Parathyroid adenoma (tissue), 2 donors: ENCODE measurements around the gene APBB2.

Source experiments
- H2AFZ ChIP-seq: fragments of 300-600 bp; sonication (generic); one replicate; pipeline ENCODE4 v1.7.0; 2017; ENCODE audit warnings: antibody characterized with exemption, mild to moderate bottlenecking
- H3K27ac ChIP-seq: fragments of 300-600 bp; sonication (generic); one replicate; pipeline ENCODE4 v1.7.0; 2017
- H3K27me3 ChIP-seq: fragments of 300-600 bp; sonication (generic); one replicate; pipeline ENCODE4 v1.7.0; 2017; ENCODE audit warnings: low read length; ENCODE audit not compliant: control insufficient read depth, insufficient read depth
- H3K36me3 ChIP-seq: fragments of 300-600 bp; sonication (generic); one replicate; pipeline ENCODE4 v1.7.0; 2017; ENCODE audit warnings: low read length; ENCODE audit not compliant: control insufficient read depth, insufficient read depth
- H3K4me1 ChIP-seq: fragments of 300-600 bp; sonication (generic); one replicate; pipeline ENCODE4 v1.7.0; 2017; ENCODE audit warnings: control low read depth
- H3K4me2 ChIP-seq: fragments of 300-600 bp; sonication (generic); one replicate; pipeline ENCODE4 v1.7.0; 2017; ENCODE audit warnings: low read length
- H3K4me3 ChIP-seq: fragments of 300-600 bp; sonication (generic); one replicate; pipeline ENCODE4 v1.7.0; 2017; ENCODE audit warnings: low read depth, low read length
- H3K79me2 ChIP-seq: fragments of 300-600 bp; sonication (generic); one replicate; pipeline ENCODE4 v1.7.0; 2017; ENCODE audit warnings: control low read depth
- H3K9ac ChIP-seq: fragments of 300-600 bp; sonication (generic); one replicate; pipeline ENCODE4 v1.7.0; 2017; ENCODE audit warnings: mild to moderate bottlenecking
- H3K9me3 ChIP-seq: fragments of 300-600 bp; sonication (generic); one replicate; pipeline ENCODE4 v1.7.0; 2017; ENCODE audit warnings: low read length; ENCODE audit not compliant: control insufficient read depth
- CTCF ChIP-seq: fragments of 300-600 bp; sonication (generic); IDR thresholded peaks from one replicate; pipeline ENCODE4 v1.7.0; 2017; ENCODE audit warnings: antibody characterized with exemption, mild to moderate bottlenecking
- donor health status: primary hyperparathyroidism.

Gene APBB2

GRCh38 chr4:41038304-41038703, 176.0 kb downstream of the APBB2 start:
- Histone ChIP-seq H3K36me3 (no peaks in the 10 kb centered on the region), H3K4me1 (no peaks in the 10 kb centered on the region), H3K4me3 (no peak overlapping the region), H3K27ac (no peak overlapping the region), H3K4me2 (no peak overlapping the region), H3K27me3 (no peaks in the 10 kb centered on the region), H2AFZ (no peak overlapping the region), H3K9ac (no peak overlapping the region), H3K9me3 (no peaks in the 10 kb centered on the region), H3K79me2 (no peaks in the 10 kb centered on the region)
- TF ChIP-seq CTCF: no peak

GRCh38 chr4:41029098-41029497, 185.2 kb downstream of the APBB2 start:
- TF ChIP-seq CTCF: no peak
- Histone ChIP-seq H3K79me2 (no peaks in the 10 kb centered on the region), H3K27me3 (no peaks in the 10 kb centered on the region), H3K4me2 (no peak overlapping the region), H3K9me3 (no peaks in the 10 kb centered on the region), H3K4me3 (no peak overlapping the region), H3K36me3 (no peaks in the 10 kb centered on the region), H2AFZ (no peak overlapping the region), H3K9ac (no peak overlapping the region), H3K27ac (peak overlapping the region; percentile 29), H3K4me1 (no peaks in the 10 kb centered on the region)

GRCh38 chr4:41028392-41029076, 185.8 kb downstream of the APBB2 start:
- Histone ChIP-seq H3K4me3 (no peak overlapping the region), H3K27me3 (no peaks in the 10 kb centered on the region), H3K36me3 (no peaks in the 10 kb centered on the region), H2AFZ (no peak overlapping the region), H3K9ac (no peak overlapping the region), H3K4me1 (no peaks in the 10 kb centered on the region), H3K79me2 (no peaks in the 10 kb centered on the region), H3K27ac (no peak overlapping the region), H3K9me3 (no peaks in the 10 kb centered on the region), H3K4me2 (no peak overlapping the region)
- TF ChIP-seq CTCF: no peak

- H3K36me3 ChIP-seq: no peaks in the 10 kb centered on the region
- no peak overlapping the region for H3K4me3 ChIP-seq
- no peak overlapping the region for H2AFZ ChIP-seq
- H3K79me2 ChIP-seq: no peaks in the 10 kb centered on the region
- H3K9ac ChIP-seq: no peak overlapping the region
- no peak for TF ChIP-seq CTCF
- no peaks in the 10 kb centered on the region for H3K27me3 ChIP-seq
- no peak overlapping the region for H3K27ac ChIP-seq
- H3K9me3 ChIP-seq: no peaks in the 10 kb centered on the region
- H3K4me2 ChIP-seq: no peak overlapping the region
- H3K4me1 ChIP-seq: no peaks in the 10 kb centered on the region
Observed at GRCh38 chr4:41026971-41027370, 187.4 kb downstream of the APBB2 start.

- H3K36me3 ChIP-seq: no peaks in the 10 kb centered on the region
- H3K4me1 ChIP-seq: no peaks in the 10 kb centered on the region
- H3K27ac ChIP-seq: no peak overlapping the region
- H3K4me3 ChIP-seq: no peak overlapping the region
- H3K9me3 ChIP-seq: no peaks in the 10 kb centered on the region
- no peak for TF ChIP-seq CTCF
- H3K79me2 ChIP-seq: no peaks in the 10 kb centered on the region
- H3K9ac ChIP-seq: no peak overlapping the region
- H2AFZ ChIP-seq: no peak overlapping the region
- H3K27me3 ChIP-seq: no peaks in the 10 kb centered on the region
- H3K4me2 ChIP-seq: no peak overlapping the region
Observed at GRCh38 chr4:41025824-41026223, 188.5 kb downstream of the APBB2 start.
